Measurements from ENCODE around the gene TEX50. TPM values are rescaled to one million over a fixed set of nuclear protein-coding genes. Genes with fewer than 3 reads are reported as not detected.
"Not testable (repeated sequence)": the region's sequence is repeated elsewhere in the genome, so short reads cannot be mapped to it uniquely, and the experiment has no call there.

Gene TEX50
- total RNA-seq, 2 donors from 2014 or later, result not detected

DNA sequence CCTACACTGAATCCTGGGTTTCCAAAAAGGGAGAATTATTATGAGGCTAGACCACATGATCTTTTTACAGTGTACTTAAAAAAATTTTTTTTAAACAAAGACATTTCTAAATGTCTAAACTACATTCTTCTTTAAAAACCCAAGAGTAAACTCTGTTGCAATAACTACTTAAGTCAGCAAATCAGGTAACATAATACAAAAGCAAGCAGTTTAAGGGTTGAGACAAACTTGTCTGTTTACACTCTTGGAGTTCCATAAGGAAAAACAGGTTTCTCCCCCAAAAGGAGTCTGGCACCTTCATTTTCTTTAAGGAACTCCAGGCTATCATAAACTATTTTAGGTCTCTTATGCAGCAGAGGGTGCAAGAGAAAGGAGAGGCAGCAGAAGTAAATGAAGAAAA is 47.0 kb downstream of the TEX50 start:
- TF ChIP-seq, protein P1, sequence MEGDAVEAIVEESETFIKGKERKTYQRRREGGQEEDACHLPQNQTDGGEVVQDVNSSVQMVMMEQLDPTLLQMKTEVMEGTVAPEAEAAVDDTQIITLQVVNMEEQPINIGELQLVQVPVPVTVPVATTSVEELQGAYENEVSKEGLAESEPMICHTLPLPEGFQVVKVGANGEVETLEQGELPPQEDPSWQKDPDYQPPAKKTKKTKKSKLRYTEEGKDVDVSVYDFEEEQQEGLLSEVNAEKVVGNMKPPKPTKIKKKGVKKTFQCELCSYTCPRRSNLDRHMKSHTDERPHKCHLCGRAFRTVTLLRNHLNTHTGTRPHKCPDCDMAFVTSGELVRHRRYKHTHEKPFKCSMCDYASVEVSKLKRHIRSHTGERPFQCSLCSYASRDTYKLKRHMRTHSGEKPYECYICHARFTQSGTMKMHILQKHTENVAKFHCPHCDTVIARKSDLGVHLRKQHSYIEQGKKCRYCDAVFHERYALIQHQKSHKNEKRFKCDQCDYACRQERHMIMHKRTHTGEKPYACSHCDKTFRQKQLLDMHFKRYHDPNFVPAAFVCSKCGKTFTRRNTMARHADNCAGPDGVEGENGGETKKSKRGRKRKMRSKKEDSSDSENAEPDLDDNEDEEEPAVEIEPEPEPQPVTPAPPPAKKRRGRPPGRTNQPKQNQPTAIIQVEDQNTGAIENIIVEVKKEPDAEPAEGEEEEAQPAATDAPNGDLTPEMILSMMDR (IDR thresholded peaks at IDR 0.05), result no peak
- Histone ChIP-seq H3K4me3 (no peak overlapping the region), H3K36me3 (no peaks in the 10 kb centered on the region), H3K9me3 (peaks cover 0 to 3% of the 10 kb centered on the region in 2 donors), H3K27ac (no peak overlapping the region), H3K4me1 (no peaks in the 10 kb centered on the region), H3K27me3 (no peaks in the 10 kb centered on the region)
- DNase-seq (ENCODE audit: low spot score), result no peak

DNA sequence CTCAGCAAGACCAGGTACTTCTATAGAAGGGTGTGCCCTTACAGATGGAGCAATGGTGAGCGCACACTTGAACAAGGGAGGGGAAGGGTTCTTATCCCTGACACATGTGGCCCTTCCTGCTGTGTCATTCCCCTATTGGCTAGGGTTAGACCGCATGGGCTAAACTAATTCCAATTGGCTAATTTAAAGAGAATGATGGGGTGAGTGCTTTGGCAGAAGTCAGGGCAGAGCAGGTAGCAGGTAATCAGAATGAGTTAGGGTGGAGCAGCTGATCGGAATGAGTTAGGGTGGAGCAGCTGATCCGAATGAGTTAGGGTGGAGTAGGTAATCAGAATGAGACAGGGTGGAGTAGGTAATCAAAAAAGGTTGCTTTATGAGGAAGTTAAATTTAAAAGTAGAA is 48.7 kb downstream of the TEX50 start:
- not testable (repeated sequence) for H3K27ac ChIP-seq; H3K9me3 ChIP-seq; H3K36me3 ChIP-seq; DNase-seq (ENCODE audit: low spot score); H3K4me1 ChIP-seq; H3K4me3 ChIP-seq; H3K27me3 ChIP-seq

DNA sequence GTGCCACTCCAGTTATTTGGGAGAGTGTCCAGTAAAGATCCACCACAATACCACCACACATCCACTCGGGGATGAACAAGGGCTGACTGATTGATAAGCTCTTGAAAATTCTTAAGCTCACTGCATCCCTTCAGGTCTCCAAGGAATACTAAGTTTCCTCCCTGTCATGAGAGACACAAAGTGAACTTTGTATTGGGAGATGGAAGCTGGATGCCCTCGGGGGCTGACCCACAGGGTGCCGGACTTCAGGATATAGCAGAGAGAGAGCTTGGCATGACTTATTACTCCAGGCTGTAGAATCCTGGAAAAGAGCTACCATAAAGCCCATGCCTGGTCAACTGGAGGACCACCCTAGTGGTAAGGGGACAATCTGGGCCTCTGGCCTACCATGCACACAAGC is 50.0 kb downstream of the TEX50 start:
- H3K4me3 ChIP-seq; H3K27me3 ChIP-seq; H3K27ac ChIP-seq; H3K9me3 ChIP-seq; H3K4me1 ChIP-seq; DNase-seq (ENCODE audit: low spot score); H3K36me3 ChIP-seq: not testable (repeated sequence)

Other genes starting within 250 kb of the TEX50 start
- 100 to 1,000 TPM; 512 to 590 TPM for gene PRDX6, start 158.0 kb upstream of the TEX50 start, total RNA-seq
- gene SLC9C2, start 32.3 kb upstream of the TEX50 start, total RNA-seq, result under 1 TPM in 1 of 2 donors, not detected in 1; 0.24 TPM
- gene ANKRD45, start 34.5 kb downstream of the TEX50 start, total RNA-seq, result under 1 TPM; 0.35 to 0.56 TPM
- gene KLHL20, start 79.6 kb downstream of the TEX50 start, total RNA-seq, result 10 to 100 TPM; 20.9 to 24.6 TPM
- 10 to 100 TPM; 11.2 to 13.9 TPM for gene DARS2, start 189.3 kb downstream of the TEX50 start, total RNA-seq
- gene CENPL, start 189.5 kb downstream of the TEX50 start, total RNA-seq, result 1 to 10 TPM; 1.5 to 4.2 TPM
- gene GAS5, start 232.7 kb downstream of the TEX50 start, total RNA-seq, result 100 to 1,000 TPM in 1 of 2 donors, 10 to 100 TPM in 1; 74.6 to 115 TPM
- gene ZBTB37, start 233.0 kb downstream of the TEX50 start, total RNA-seq, result 1 to 10 TPM; 5.8 to 8.8 TPM